DMS114 treated with DMSO at 0.1 percent for 48 hours (cell line): ENCODE measurements around the gene PTK7.

Experiments
- DNase-seq: peaks from one replicate; lab custom pipeline; 2025; ENCODE audit not compliant: unreplicated experiment; lab: John Stamatoyannopoulos, UW

PTK7 gene

DNA sequence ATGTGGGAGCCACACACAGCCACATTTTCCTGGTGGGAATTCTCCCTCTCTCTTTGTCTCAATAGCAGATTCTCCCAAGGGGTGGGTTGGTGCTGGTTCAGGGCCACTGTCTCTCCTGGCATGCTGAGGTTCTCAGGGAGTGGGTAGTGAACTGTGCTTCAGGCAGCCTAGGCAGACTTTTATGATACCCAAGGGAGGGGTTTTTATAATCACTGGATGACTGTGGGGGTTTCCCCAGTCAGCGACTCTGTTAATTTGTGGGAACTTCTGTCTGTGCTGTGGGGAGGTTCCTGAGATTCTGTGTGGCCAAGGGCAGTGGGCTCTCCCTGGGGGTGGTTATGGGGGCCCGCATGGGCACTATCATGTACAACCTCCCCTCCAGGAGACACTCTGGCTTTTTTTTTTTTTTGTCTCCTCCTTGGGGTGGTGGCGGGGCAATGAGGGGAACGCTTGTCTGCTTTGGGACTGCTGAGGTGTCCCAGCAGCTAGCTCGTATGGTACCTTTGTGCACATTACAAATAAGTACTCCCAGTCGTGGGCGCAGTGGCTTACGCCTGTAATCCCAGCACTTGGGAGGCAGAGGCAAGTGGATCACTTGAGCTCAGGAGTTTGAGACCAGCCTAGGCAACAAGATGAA, 10.0 kb downstream of the PTK7 start:
- no peak for DNase-seq

- no peak for DNase-seq
These were observed 12.5 kb downstream of the PTK7 start for GRCh38 chr6:43088654-43089056.

DNA sequence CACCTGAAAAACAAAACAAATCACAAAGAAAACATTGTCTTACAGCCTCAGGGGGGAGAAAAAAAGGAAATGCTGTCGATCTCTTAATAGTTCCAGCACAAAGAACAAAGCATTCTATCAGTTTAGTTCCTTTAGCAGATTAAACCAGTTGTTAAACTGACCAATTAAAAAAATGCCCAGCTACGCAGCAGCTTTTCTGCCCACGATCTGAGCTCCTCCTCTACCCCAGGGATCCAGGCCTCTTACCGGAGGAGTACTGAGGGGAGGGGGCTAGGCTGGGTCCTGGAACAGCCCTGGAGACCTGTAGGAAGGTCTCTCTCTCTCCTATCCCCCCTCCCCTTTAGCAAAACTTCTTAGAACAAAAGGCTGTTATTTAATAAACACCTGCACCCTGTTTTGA, 13.4 kb downstream of the PTK7 start:
- no peak for DNase-seq

- DNase-seq = no peak
These were observed 13.9 kb downstream of the PTK7 start for GRCh38 chr6:43089874-43090558.

- no peak for DNase-seq
These were observed 14.4 kb downstream of the PTK7 start for GRCh38 chr6:43090559-43090956.

- no peak for DNase-seq
These were observed 14.9 kb downstream of the PTK7 start for GRCh38 chr6:43091020-43091419.

GRCh38 chr6:43091436-43091991, 15.4 kb downstream of the PTK7 start:
- DNase-seq = no peak

DNA sequence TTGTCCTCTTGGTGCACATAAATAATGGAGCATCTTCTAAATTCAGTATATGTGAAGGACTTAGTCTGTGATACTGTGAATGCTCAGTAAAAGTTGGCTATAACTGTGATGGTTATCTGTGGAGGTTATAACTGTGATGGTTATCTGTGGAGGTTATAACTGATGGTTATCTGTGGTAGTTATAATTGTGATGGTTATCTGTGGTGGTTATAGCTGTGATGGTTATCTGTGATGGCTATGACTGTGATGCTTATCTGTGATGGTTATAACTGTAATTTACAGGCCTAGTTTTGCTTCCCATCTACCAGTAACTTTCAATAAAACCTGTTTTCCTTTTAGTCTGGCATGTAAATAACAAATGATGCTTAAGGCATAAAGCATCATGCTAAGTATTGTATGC, 16.5 kb downstream of the PTK7 start:
- DNase-seq = no peak

DNA sequence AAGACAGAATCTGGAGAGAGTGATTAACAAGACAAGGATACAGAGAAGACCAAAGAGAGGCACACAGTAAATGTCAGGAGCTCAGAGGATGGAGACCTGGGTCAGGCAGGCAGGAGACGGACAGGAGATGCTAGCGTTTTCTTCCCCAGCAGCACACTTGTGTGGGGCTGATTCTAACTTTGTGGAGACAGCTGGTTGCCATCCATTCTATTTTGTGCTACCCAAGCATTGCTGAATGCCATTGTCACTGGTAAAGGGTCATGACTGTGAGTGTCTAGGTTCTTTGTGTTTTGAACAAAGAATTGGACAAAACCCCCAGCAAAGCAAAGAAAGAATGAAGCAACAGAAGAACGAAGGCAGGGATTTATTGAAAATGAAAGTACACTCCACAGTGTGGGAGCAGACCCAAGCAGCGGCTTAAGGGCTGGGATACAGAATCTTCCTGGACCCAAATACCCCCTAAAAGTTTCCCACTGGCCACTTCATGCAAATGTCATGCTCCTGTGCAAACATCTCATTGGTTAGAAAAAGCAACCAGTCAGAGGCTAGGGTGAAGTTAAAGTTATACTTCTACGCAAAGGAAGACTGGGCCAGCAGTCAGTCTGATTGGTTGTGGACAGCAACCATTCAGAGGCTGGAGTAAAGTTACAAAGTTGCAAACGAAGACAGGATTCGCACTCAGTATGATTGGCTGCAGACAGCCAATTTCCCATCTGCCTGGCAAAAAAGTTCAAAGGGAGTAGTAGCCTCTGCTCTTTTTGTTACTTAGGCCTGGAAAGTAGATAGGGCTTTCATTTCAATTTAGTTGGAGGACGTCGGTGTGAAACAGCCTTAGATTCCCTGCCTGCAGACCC, 17.5 kb downstream of the PTK7 start:
- DNase-seq = peak; percentile 33

DNA sequence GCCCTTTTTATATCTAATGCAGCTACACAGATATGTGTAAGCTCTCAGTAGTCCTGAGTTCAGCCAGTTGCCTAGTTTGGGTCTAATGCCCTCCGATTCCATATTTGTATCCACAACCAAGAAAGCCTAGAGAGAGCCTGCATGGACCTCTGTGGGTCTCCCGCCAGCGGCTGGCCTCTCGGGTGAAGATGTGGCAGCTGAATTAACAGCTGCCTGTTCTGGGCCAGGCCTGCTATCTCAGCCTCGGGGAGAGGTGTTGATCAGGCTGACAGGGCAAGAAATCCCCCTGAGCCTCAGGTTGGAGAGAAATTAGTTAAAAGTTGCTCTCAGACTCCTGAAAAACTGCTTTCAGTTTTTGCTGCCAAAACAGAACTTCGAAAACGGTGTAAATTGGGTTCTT, 19.8 kb downstream of the PTK7 start:
- no peak for DNase-seq

DNA sequence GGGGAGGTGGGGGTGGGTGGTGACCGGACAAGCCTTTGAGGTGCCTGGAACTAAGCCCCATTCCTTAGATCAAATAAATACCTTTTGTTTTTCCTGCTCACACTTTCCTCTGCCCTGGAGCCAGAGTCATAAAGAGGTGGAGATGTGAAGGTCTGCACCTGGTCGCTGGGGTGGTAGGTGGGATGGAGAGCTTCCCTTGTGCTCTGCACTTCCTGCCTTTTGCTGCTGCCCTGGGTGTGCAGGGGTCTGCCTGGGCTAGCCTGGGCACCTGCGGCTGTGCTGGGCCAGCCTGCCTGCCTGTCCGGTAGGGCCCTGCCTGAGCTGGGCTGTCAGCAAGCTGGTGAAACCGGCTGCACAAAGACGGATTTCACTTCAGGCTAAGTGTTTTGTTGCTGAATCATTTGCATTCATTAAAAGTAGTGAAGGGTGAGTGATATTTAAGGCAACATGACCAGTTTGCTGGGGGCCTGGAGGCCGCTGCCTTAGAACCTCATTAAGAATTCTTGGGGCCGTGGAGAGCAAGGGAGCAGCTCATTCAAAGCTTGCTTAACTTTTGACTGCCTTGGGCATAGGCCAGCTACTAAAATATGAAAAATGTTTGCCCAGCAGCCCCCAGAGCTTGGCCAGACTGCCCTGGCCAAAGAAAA, 20.5 kb downstream of the PTK7 start:
- no peak for DNase-seq

DNA sequence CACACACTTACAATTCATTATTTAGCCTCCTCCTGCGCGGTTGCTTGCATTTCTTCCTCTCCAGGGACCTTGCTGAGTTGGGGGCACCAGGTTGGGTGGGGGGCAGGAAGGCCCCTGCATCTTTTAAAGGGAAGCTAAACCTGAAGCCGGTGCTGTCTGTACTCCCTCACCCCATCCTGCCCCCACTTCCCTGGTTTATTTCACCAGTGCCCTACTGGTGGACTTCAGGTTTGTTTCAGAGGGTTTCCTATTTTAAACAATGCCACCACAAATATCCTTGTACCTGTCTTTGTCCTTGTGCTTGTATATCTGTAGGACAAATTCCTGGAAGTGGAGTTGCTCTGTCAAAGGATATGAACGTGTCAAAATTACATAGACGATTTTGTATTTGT, 21.0 kb downstream of the PTK7 start:
- DNase-seq = no peak

- DNase-seq = no peak
These were observed 21.4 kb downstream of the PTK7 start for GRCh38 chr6:43097502-43097901.

DNA sequence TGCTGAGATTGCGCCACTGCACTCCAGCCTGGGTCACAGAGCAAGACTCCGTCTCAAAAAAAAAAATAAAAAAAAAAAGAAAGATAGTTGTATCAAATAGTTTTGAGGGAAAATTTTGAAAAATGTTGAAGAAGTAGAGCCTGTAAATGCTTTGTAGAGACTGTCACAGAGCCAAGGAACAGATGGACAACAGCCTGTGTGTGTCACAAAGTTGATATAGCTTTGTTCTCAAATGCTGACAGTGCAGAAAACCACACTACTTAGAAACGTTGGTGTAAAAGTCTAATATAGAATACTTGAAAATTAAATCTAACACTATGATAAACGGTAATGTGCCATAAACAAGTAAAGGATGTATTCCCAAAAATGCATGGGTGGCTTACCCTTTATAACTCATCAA, 25.4 kb downstream of the PTK7 start:
- no peak for DNase-seq

DNA sequence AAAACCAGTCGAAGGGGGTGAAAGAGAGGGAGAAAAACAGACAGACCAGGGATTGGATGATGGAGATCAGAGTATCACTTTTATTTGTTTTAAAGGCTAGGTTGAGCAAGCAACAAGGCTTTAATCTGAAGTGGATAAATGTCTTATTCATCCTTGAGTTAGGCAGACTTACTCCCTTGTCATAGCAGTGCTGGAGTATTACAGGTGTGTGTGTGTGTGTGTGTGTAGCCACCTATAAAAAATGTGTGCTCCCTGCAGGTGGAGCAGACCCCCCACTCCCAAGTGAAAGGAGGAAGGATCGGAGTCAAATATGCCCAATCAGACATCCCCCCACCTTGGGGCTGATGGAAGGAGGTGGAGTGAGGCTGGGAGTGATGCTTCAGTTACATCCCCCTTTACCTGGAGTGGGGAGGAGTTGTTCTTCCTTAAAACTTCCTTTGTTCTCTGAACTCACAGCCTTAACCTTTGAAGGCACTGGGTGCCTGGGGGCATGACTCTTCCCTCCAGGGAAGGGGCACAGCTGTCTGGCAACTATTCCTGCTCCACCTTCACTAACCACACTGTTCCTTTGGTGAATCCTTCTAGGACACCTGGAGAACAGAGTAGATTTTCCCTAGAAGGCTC, 27.3 kb downstream of the PTK7 start:
- DNase-seq = no peak

GRCh38 chr6:43105538-43106222, 29.6 kb downstream of the PTK7 start:
- no peak for DNase-seq

DNA sequence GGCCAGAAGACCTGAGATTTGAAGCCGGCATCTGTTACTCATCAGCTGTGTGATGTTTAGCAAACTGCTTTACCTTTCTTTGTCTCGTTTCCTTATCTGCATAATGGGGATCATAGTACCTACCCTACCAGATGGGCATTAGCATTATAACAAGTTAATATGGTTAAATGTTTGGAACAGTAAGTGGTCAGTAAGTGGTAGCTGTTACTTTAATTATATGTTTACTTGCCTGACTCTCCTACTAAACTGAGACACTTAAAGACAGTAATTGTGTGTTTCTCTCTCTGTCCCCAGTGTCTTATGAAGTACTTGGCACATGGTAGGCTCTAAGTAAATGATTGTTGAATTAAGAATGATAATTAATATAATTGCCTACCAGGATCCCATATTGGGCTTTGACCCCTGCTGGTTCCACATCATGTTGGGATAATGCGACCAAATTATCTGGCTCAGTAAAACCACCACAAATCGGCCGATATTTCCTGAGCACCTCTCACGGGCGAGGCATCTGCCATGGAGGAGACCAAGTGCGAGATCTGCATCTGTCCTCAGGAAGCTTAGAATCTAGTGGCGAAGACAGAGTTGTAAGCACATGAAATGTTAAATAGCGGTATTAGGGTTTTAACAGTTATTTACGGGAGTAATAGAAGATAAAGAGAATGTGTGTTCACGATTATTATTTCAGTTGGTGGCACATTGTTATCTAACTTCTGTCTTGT, 31.4 kb downstream of the PTK7 start:
- DNase-seq = no peak

GRCh38 chr6:43113431-43114260, 37.5 kb downstream of the PTK7 start:
- DNase-seq = no peak

- no peak for DNase-seq
These were observed 39.3 kb downstream of the PTK7 start for GRCh38 chr6:43115365-43115764.
